Breast epithelium (tissue), 3 donors: ENCODE measurements around the gene VCL.

Source experiments
- CTCF ChIP-seq, 3 donors: fragments of 450-650 bp; IDR thresholded peaks; one replicate each; pipeline ENCODE4 v1.5.1; 2016 to 2017; ENCODE audit warnings: antibody characterized with exemption in 3 of 3, mild to moderate bottlenecking in 3 of 3, moderate library complexity in 3 of 3
- POLR2A ChIP-seq: fragments of 450-650 bp; IDR thresholded peaks from one replicate; pipeline ENCODE4 v1.6.1; 2016; ENCODE audit warnings: antibody characterized with exemption, mild to moderate bottlenecking, moderate library complexity
- POLR2AphosphoS5 ChIP-seq, 3 donors: sonication (generic); formaldehyde crosslinking; IDR thresholded peaks; one replicate each; pipeline ENCODE4 v1.6.1; 2017; ENCODE audit warnings: antibody characterized with exemption in 3 of 3

- TF ChIP-seq POLR2AphosphoS5 (IDR thresholded peaks at IDR 0.05) (no peak), POLR2A (no peak), CTCF (IDR thresholded peaks at IDR 0.05) (no peak)
These were observed 23.5 kb upstream of the VCL start for GRCh38 chr10:73974309-73974946.
